Sigmoid colon (tissue), 7 donors: ENCODE measurements around the gene UTF1. TPM values are rescaled to one million over a fixed set of nuclear protein-coding genes. Genes with fewer than 3 reads are reported as not detected.

Experiments
- DNase-seq: peaks from one replicate; pipeline ENCODE4 v3.0.0-alpha.2; 2019
- H3K27ac ChIP-seq, 4 donors: fragments of 200-600 bp; sonication (generic); one replicate each; pipeline ENCODE4 v1.5.1; 2016 to 2019; ENCODE audit warnings: mild to moderate bottlenecking in 1 of 4
- H3K27me3 ChIP-seq, 3 donors: fragments of 200-600 bp; sonication (generic); one replicate each; pipeline ENCODE4 v1.5.1; 2019; ENCODE audit warnings: mild to moderate bottlenecking in 1 of 3
- H3K36me3 ChIP-seq, 4 donors: fragments of 200-600 bp; sonication (generic); one replicate each; pipeline ENCODE4 v1.5.1; 2016 to 2019
- H3K4me1 ChIP-seq, 4 donors: fragments of 200-600 bp; sonication (generic); one replicate each; pipeline ENCODE4 v1.5.1; 2017 to 2019
- H3K4me3 ChIP-seq, 4 donors: fragments of 200-600 bp; sonication (generic); one replicate each; pipeline ENCODE4 v1.5.1; 2017 to 2019; ENCODE audit warnings: mild to moderate bottlenecking in 2 of 4, moderate library complexity in 1 of 4
- H3K9me3 ChIP-seq, 4 donors: fragments of 200-600 bp in 3 of 4; sonication (generic) in 3 of 4; one replicate each; pipeline versions ENCODE4 v1.5.1 to v1.6.1; 2013 to 2019
- CTCF ChIP-seq, 4 experiments: fragments of 450-650 bp in 3 of 4; fragments of 200-600 bp in 1 of 4; IDR thresholded peaks; one replicate each; pipeline ENCODE4 v1.5.1; 2016 to 2019; ENCODE audit warnings: antibody characterized with exemption in 4 of 4, mild to moderate bottlenecking in 3 of 4, moderate library complexity in 2 of 4
- EP300 ChIP-seq, 4 donors: sonication (generic); formaldehyde crosslinking; IDR thresholded peaks; one replicate each; pipeline ENCODE4 v1.6.1; 2017; ENCODE audit warnings: antibody characterized with exemption in 4 of 4
- POLR2A ChIP-seq, 2 donors: fragments of 450-650 bp; IDR thresholded peaks; one replicate each; pipeline ENCODE4 v1.6.1; 2016; ENCODE audit warnings: antibody characterized with exemption in 2 of 2, mild to moderate bottlenecking in 2 of 2, moderate library complexity in 2 of 2
- POLR2AphosphoS5 ChIP-seq, 4 donors: sonication (generic); formaldehyde crosslinking; IDR thresholded peaks; one replicate each; pipeline ENCODE4 v1.6.1; 2017; ENCODE audit warnings: antibody characterized with exemption in 4 of 4
- WGBS, 2 donors: extraction: QIAGEN DNeasy Blood & Tissue Kit; methylation state at CpG; one replicate each; pipeline ENCODE4 v1.1.7; 2013; 5-methylcytosine and 5-hydroxymethylcytosine counted together
- intact Hi-C: fragments of 100-400 bp; cut with DNase I; formaldehyde crosslinking; loops from one replicate; pipeline ENCODE4 v1.15.1; 2023
- polyA plus RNA-seq, 3 donors: library from polyadenylated mRNA; stranded (reverse); fragments of 200-250 nt; gene quantifications; one replicate each; pipeline ENCODE4 v1.2.3, GENCODE V29; 2013
- total RNA-seq, 4 donors: library from RNA; depleted of rRNA; stranded (reverse); fragments of >200 nt; gene quantifications; one replicate each; pipeline ENCODE4 v1.1.0, GENCODE V29; 2016
- donor health status: healthy with polysubstance abuse.
- donor health status: Bipolar disorder and iron deficiency.
- donor health status: healthy.

Gene UTF1
- total and polyA plus RNA-seq, 7 donors, result not detected

- H3K9me3 ChIP-seq, result no peaks in the 10 kb centered on the region
- 68 to 89% methylated on average over 36 of the region's 36 CpGs for WGBS, 2 donors
- H3K36me3 ChIP-seq, result no peaks in the 10 kb centered on the region
- no peak for TF ChIP-seq POLR2A (IDR thresholded peaks at IDR 0.05)
- no peak for TF ChIP-seq POLR2AphosphoS5 (IDR thresholded peaks at IDR 0.05)
- no peak for TF ChIP-seq CTCF (IDR thresholded peaks at IDR 0.05)
- TF ChIP-seq EP300 (IDR thresholded peaks at IDR 0.05), result no peak
- H3K27ac ChIP-seq, result no peak overlapping the region
- intact Hi-C loops, result no loop called here
- H3K4me3 ChIP-seq, result no peak overlapping the region
- DNase-seq, result no peak
- H3K27me3 ChIP-seq, result peaks cover 0 to 5% (median 0%) of the 10 kb centered on the region in 3 donors
- H3K4me1 ChIP-seq, result no peaks in the 10 kb centered on the region
Measured at GRCh38 chr10:133207041-133207600, 22.9 kb upstream of the UTF1 start.

- H3K4me1 ChIP-seq, result no peaks in the 10 kb centered on the region
- intact Hi-C loops, result no loop called here
- TF ChIP-seq POLR2A (IDR thresholded peaks at IDR 0.05) (no peak), CTCF (IDR thresholded peaks at IDR 0.05) (no peak), POLR2AphosphoS5 (IDR thresholded peaks at IDR 0.05) (no peak), EP300 (IDR thresholded peaks at IDR 0.05) (no peak)
- no peak for DNase-seq
- no peak overlapping the region for H3K27ac ChIP-seq
- no peaks in the 10 kb centered on the region for H3K9me3 ChIP-seq
- no peaks in the 10 kb centered on the region for H3K36me3 ChIP-seq
- H3K4me3 ChIP-seq, result no peak overlapping the region
- WGBS, 2 donors, result 57 to 86% methylated on average over 17 of the region's 17 CpGs
- peaks cover 0 to 9% (median 0%) of the 10 kb centered on the region in 3 donors for H3K27me3 ChIP-seq
Measured at GRCh38 chr10:133207627-133208026, 22.4 kb upstream of the UTF1 start.

GRCh38 chr10:133208466-133208865 lies 21.6 kb upstream of the UTF1 start:
- intact Hi-C loops, result no loop called here
- TF ChIP-seq CTCF (IDR thresholded peaks at IDR 0.05) (no peak), POLR2A (IDR thresholded peaks at IDR 0.05) (no peak), POLR2AphosphoS5 (IDR thresholded peaks at IDR 0.05) (no peak), EP300 (IDR thresholded peaks at IDR 0.05) (no peak)
- H3K4me3 ChIP-seq, result no peak overlapping the region
- no peaks in the 10 kb centered on the region for H3K36me3 ChIP-seq
- DNase-seq, result no peak
- 83 to 94% methylated on average over 18 of the region's 18 CpGs for WGBS, 2 donors
- H3K9me3 ChIP-seq, result no peaks in the 10 kb centered on the region
- no peaks in the 10 kb centered on the region for H3K4me1 ChIP-seq
- H3K27me3 ChIP-seq, result peaks cover 0 to 15% (median 0%) of the 10 kb centered on the region in 3 donors
- no peak overlapping the region for H3K27ac ChIP-seq

- WGBS, 2 donors, result 93 to 97% methylated on average over 14 of the region's 14 CpGs
- Histone ChIP-seq H3K9me3 (no peaks in the 10 kb centered on the region), H3K36me3 (no peaks in the 10 kb centered on the region), H3K27me3 (peaks cover 0 to 20% (median 0%) of the 10 kb centered on the region in 3 donors), H3K4me1 (no peaks in the 10 kb centered on the region), H3K27ac (no peak overlapping the region), H3K4me3 (no peak overlapping the region)
- DNase-seq, result no peak
- no peak for TF ChIP-seq CTCF (IDR thresholded peaks at IDR 0.05)
- TF ChIP-seq POLR2A (IDR thresholded peaks at IDR 0.05), result no peak
- no peak for TF ChIP-seq EP300 (IDR thresholded peaks at IDR 0.05)
- no peak for TF ChIP-seq POLR2AphosphoS5 (IDR thresholded peaks at IDR 0.05)
- intact Hi-C loops, result no loop called here
Measured at GRCh38 chr10:133209117-133209516, 20.9 kb upstream of the UTF1 start.

GRCh38 chr10:133209641-133210040 lies 20.4 kb upstream of the UTF1 start:
- Histone ChIP-seq H3K36me3 (no peaks in the 10 kb centered on the region), H3K27me3 (peaks cover 0 to 23% (median 0%) of the 10 kb centered on the region in 3 donors), H3K27ac (no peak overlapping the region), H3K4me3 (no peak overlapping the region), H3K9me3 (no peaks in the 10 kb centered on the region), H3K4me1 (no peaks in the 10 kb centered on the region)
- DNase-seq, result no peak
- no peak for TF ChIP-seq POLR2AphosphoS5 (IDR thresholded peaks at IDR 0.05)
- no peak for TF ChIP-seq POLR2A (IDR thresholded peaks at IDR 0.05)
- no peak for TF ChIP-seq CTCF (IDR thresholded peaks at IDR 0.05)
- intact Hi-C loops, result no loop called here
- 84 to 88% methylated on average over 20 of the region's 20 CpGs for WGBS, 2 donors
